HepG2 (cell line): ENCODE results near the gene AGAP1. TPM values are rescaled to one million over a fixed set of nuclear protein-coding genes. Genes with fewer than 3 reads are reported as not detected.
A peak's percentile ranks its signal among the peaks of the same experiment; 100 is the strongest.

Experiments
- ATAC-seq: fragments of 200-7000 bp; cut with Tn5 transposase; 3 replicates; pipeline ENCODE4 v1.9.1; 2020; ENCODE audit warnings: mild to moderate bottlenecking, moderate library complexity
- BruUV-seq: library from RNA; stranded (reverse); fragments of 400-500 nt; replicated peaks from 2 replicates; lab custom pipeline; 2021; lab: Mats Ljungman, UMichigan
- CTCF ChIA-PET: fragments of 300-600 bp; formaldehyde crosslinking; extraction: SDS; loops from one replicate; lab custom pipeline; 2021; ENCODE audit warnings: low total read pairs, inconsistent platforms, low intra/inter-chr PET ratio; lab: Yijun Ruan, JAX
- POLR2A ChIA-PET: fragments of 350-600 bp; sonication (Branson Sonifier 250); formaldehyde crosslinking; loops from one replicate; lab custom pipeline; 2020; ENCODE audit warnings: antibody characterized with exemption, inconsistent platforms; lab: Yijun Ruan, JAX
- DNase-seq: peaks from one replicate; pipeline ENCODE4 v3.0.0-alpha.2; 2015; ENCODE audit warnings: low spot score
- FAIRE-seq: peaks from 3 replicates; lab custom pipeline; 2011; peaks lifted over from hg19 to GRCh38; lab: Jason Lieb, UNC
- H2AFZ ChIP-seq: one replicate; pipeline ENCODE4 v1.6.1; 2011; ENCODE audit warnings: low read length, inconsistent platforms
- H3K27ac ChIP-seq: fragments of 300-600 bp; 3 replicates; pipeline ENCODE4 v1.8.0; 2011; ENCODE audit warnings: mixed run types, mild to moderate bottlenecking, mixed read lengths, low read length, inconsistent platforms; ENCODE audit not compliant: insufficient read depth; ENCODE audit errors: extremely low read length
- H3K27me3 ChIP-seq, 2 experiments: fragments of 200-600 bp in 1 of 2; 2 replicates in 1 of 2; 3 replicates in 1 of 2; pipeline versions ENCODE4 v1.6.0 to v1.8.0; 2011; ENCODE audit warnings: low read length in 2 of 2, mild to moderate bottlenecking in 2 of 2, moderate library complexity in 2 of 2, inconsistent platforms in 1 of 2; ENCODE audit not compliant: insufficient read depth in 2 of 2, control insufficient read depth in 1 of 2
- H3K36me3 ChIP-seq, 2 experiments: fragments of 200-600 bp in 1 of 2; replicated peaks in 1 of 2; 2 replicates in 1 of 2; 3 replicates in 1 of 2; pipeline versions ENCODE4 v1.5.1 to v1.8.0; 2011; ENCODE audit warnings: low read length in 2 of 2, inconsistent platforms in 1 of 2; ENCODE audit not compliant: insufficient read depth in 2 of 2, control insufficient read depth in 1 of 2
- H3K4me1 ChIP-seq: 2 replicates; pipeline ENCODE4 v1.5.1; 2012; ENCODE audit warnings: low read length, inconsistent platforms; ENCODE audit not compliant: insufficient read depth
- H3K4me2 ChIP-seq: 2 replicates; pipeline ENCODE4 v1.6.0; 2011; ENCODE audit warnings: low read depth, low read length, inconsistent platforms
- H3K4me3 ChIP-seq, 3 experiments: fragments of 200-600 bp in 1 of 3; sonication (generic), shearing (Covaris generic) in 1 of 3; replicated peaks in 1 of 3; 2 replicates each; pipeline ENCODE4 v1.5.1; 2011 to 2016; ENCODE audit warnings: low read length in 3 of 3, inconsistent platforms in 2 of 3, low read depth in 2 of 3, mild to moderate bottlenecking in 2 of 3, control low read depth in 1 of 3, mixed read lengths in 1 of 3; ENCODE audit not compliant: insufficient read depth in 1 of 3
- H3K79me2 ChIP-seq: one replicate; pipeline ENCODE4 v1.6.1; 2011; ENCODE audit warnings: low read length, inconsistent platforms; ENCODE audit not compliant: insufficient read depth
- H3K9ac ChIP-seq: 2 replicates; pipeline ENCODE4 v1.6.0; 2011; ENCODE audit warnings: mild to moderate bottlenecking, low read depth, low read length, inconsistent platforms; ENCODE audit not compliant: insufficient read depth
- H3K9me3 ChIP-seq: 2 replicates; pipeline ENCODE4 v1.5.1; 2012; ENCODE audit warnings: mild to moderate bottlenecking, low read length
- H4K20me1 ChIP-seq: 2 replicates; pipeline ENCODE4 v1.6.0; 2011; ENCODE audit warnings: inconsistent platforms, mild to moderate bottlenecking, low read length, moderate library complexity; ENCODE audit not compliant: insufficient read depth
- CEBPB ChIP-seq: IDR thresholded peaks from 2 replicates; pipeline ENCODE4 v1.6.1; 2011; ENCODE audit warnings: low read depth, low read length, improper control_type of control experiment, borderline replicate concordance
- DRAP1 ChIP-seq: IDR thresholded peaks from 2 replicates; pipeline ENCODE4 v1.6.1; 2016; ENCODE audit warnings: missing genetic modification reagents, missing compliant biosample characterization
- E2F2 ChIP-seq: sonication (generic); formaldehyde crosslinking; IDR thresholded peaks from 2 replicates; pipeline ENCODE4 v1.4.0; 2020; ENCODE audit warnings: missing genetic modification reagents, borderline replicate concordance
- ERF ChIP-seq: IDR thresholded peaks from 2 replicates; pipeline ENCODE4 v1.6.1; 2018; ENCODE audit warnings: missing biosample characterization, missing genetic modification reagents
- ETV5 ChIP-seq: IDR thresholded peaks from 2 replicates; pipeline ENCODE4 v1.6.1; 2018; ENCODE audit warnings: missing biosample characterization, missing genetic modification reagents, inconsistent platforms, borderline replicate concordance
- HMG20A ChIP-seq: IDR thresholded peaks from 2 replicates; pipeline ENCODE4 v1.6.1; 2016; ENCODE audit warnings: borderline replicate concordance
- KAT7 ChIP-seq: IDR thresholded peaks from 2 replicates; pipeline ENCODE4 v1.6.1; 2018; ENCODE audit warnings: borderline replicate concordance, missing compliant biosample characterization
- MAF1 ChIP-seq: sonication (generic); formaldehyde crosslinking; IDR thresholded peaks from 2 replicates; pipeline ENCODE4 v1.5.0; 2020; ENCODE audit warnings: missing genetic modification reagents, borderline replicate concordance
- SKI ChIP-seq: fragments of 450-650 bp; IDR thresholded peaks from one replicate; pipeline ENCODE4 v1.6.1; 2018; ENCODE audit warnings: mild to moderate bottlenecking; ENCODE audit not compliant: partially characterized antibody
- TAF1 ChIP-seq: sonication (generic); formaldehyde crosslinking; IDR thresholded peaks from 2 replicates; pipeline ENCODE4 v1.4.0; 2020; ENCODE audit warnings: missing genetic modification reagents
- ZBTB4 ChIP-seq: sonication (generic); formaldehyde crosslinking; IDR thresholded peaks from 2 replicates; pipeline ENCODE4 v1.4.0; 2020; ENCODE audit warnings: missing genetic modification reagents, mild to moderate bottlenecking, borderline replicate concordance
- ZFP62 ChIP-seq: sonication (generic); formaldehyde crosslinking; IDR thresholded peaks from 2 replicates; pipeline ENCODE4 v1.4.0; 2020; ENCODE audit warnings: missing genetic modification reagents
- ZNF280B ChIP-seq: sonication (generic); formaldehyde crosslinking; IDR thresholded peaks from 2 replicates; pipeline ENCODE4 v1.5.0; 2020; ENCODE audit warnings: missing genetic modification reagents, mild to moderate bottlenecking, borderline replicate concordance
- ZNF496 ChIP-seq: sonication (generic); formaldehyde crosslinking; IDR thresholded peaks from 2 replicates; pipeline ENCODE4 v1.8.1; 2023; ENCODE audit warnings: mild to moderate bottlenecking, moderate library complexity, missing genetic modification reagents; ENCODE audit not compliant: insufficient replicate concordance
- WGBS: methylation state at CpG from one replicate; pipeline ENCODE4 v1.1.6; 2017; ENCODE audit warnings: low lambda C conversion rate; 5-methylcytosine and 5-hydroxymethylcytosine counted together
- in situ Hi-C: cut with HindIII; loops from 2 replicates; pipeline ENCODE4 v1.10.0; 2017; ENCODE audit warnings: low pct_unique_long_range_greater_than_20kb; ENCODE audit not compliant: extremely low pct_ligation_motif_present
- intact Hi-C: fragments of 100-400 bp; cut with micrococcal nuclease; formaldehyde crosslinking; loops from one replicate; pipeline ENCODE4 v1.10.0; 2022; ENCODE audit not compliant: unreplicated experiment
- polyA plus RNA-seq, 8 experiments: library from polyadenylated mRNA; depleted of rRNA in 3 of 8; stranded (reverse) in 7 of 8; unstranded in 1 of 8; fragments of >200 nt; fragmentation: Illumina TruSeq in 4 of 8; extraction: Trizol in 4 of 8; gene quantifications; 2 replicates each; pipeline versions ENCODE4 v1.2.1 to v1.2.3, GENCODE V29; 2011 to 2016; ENCODE audit warnings: low read depth in 4 of 8, missing spikeins in 1 of 8, mixed read lengths in 1 of 8; ENCODE audit not compliant: insufficient read depth in 1 of 8
- total RNA-seq, 5 experiments: library from RNA; depleted of rRNA; stranded (reverse); fragments of >200 nt; fragmentation: Illumina TruSeq; extraction: Trizol; gene quantifications; 2 replicates each; pipeline ENCODE4 v1.2.3, GENCODE V29; 2016; ENCODE audit warnings: low read depth in 1 of 5

The AGAP1 gene
- total and polyA plus RNA-seq, 2 of the 13 experiments (the other 11 are each of a cell fraction or from before 2014, with no cell fraction given): 21.2 to 32.7 TPM

- Histone ChIP-seq H3K36me3 (no peaks in the 10 kb centered on the region), H3K4me3 (no peak overlapping the region), H2AFZ (no peak overlapping the region), H3K4me1 (peaks cover 44% of the 10 kb centered on the region), H3K9me3 (no peaks in the 10 kb centered on the region)
- POLR2A ChIA-PET: no interaction called here
- no peak for DNase-seq
- TF ChIP-seq ETV5: no peak
- TF ChIP-seq ERF (CRISPR knock-in tag): no peak
- no peak for TF ChIP-seq E2F2 (CRISPR knock-in tag)
- no peak for TF ChIP-seq MAF1 (CRISPR knock-in tag)
- no peak for TF ChIP-seq DRAP1 (CRISPR knock-in tag)
- TF ChIP-seq HMG20A: no peak
- no peak for TF ChIP-seq CEBPB
- TF ChIP-seq TAF1 (CRISPR knock-in tag): no peak
- no peak for TF ChIP-seq ZNF280B
- no peak for TF ChIP-seq ZFP62
- no peak for TF ChIP-seq ZNF496
- TF ChIP-seq KAT7 (CRISPR knock-in tag): no peak
- no peak for TF ChIP-seq ZBTB4 (CRISPR knock-in tag)
- no peak for TF ChIP-seq SKI
- TF ChIP-seq, all 625 proteins: peak for 0
- H4K20me1 ChIP-seq: peaks cover 56% of the 10 kb centered on the region
- H3K4me2 ChIP-seq: no peak overlapping the region
- in situ Hi-C loops: no loop called here
- no peaks in the 10 kb centered on the region for H3K27me3 ChIP-seq
- H3K27ac ChIP-seq: no peak overlapping the region
- H3K9ac ChIP-seq: no peak overlapping the region
- intact Hi-C loops: no loop called here
- no TSS peak for BruUV-seq
- 65% methylated on average over 20 of the region's 20 CpGs for WGBS
- CTCF ChIA-PET: no interaction called here
- ATAC-seq (peak; percentile 7; the same call in 1 of the 3 replicates), FAIRE-seq (no peak)
- peaks cover 29% of the 10 kb centered on the region for H3K79me2 ChIP-seq
Measured at GRCh38 chr2:235658351-235659174, 164.7 kb downstream of the AGAP1 start.
